H1 (cell line): ENCODE data around the gene SPEM3. TPM values are rescaled to one million over a fixed set of nuclear protein-coding genes. Genes with fewer than 3 reads are reported as not detected.

Experiments
- KDM4A ChIP-seq: IDR thresholded peaks from one replicate; pipeline ENCODE4 v1.7.1; 2012; ENCODE audit warnings: low read depth, mild to moderate bottlenecking, moderate library complexity, low read length, inconsistent platforms; ENCODE audit not compliant: severe bottlenecking
- polyA plus RNA-seq, 7 experiments: library from polyadenylated mRNA; depleted of rRNA in 3 of 7; stranded (reverse) in 5 of 7; unstranded in 2 of 7; fragments of >200 nt in 5 of 7; fragments of 200-250 nt in 2 of 7; gene quantifications; 1 replicate in 5 of 7; 2 replicates in 1 of 7; 4 replicates in 1 of 7; pipeline versions ENCODE4 v1.2.1 to v1.2.3, GENCODE V29; 2011 to 2013; ENCODE audit warnings: missing spikeins in 2 of 7, mixed read lengths in 2 of 7
- total RNA-seq: library from RNA; stranded (reverse); fragmentation: NEBNext Ultra II Directional; extraction: Animal tissue kit (Norgen Biotek cat#: 25700); gene quantifications from 2 replicates; pipeline ENCODE4 v1.2.1, GENCODE V29; 2021
- TF ChIP-seq, protein P1 (sequence below), 3 experiments: IDR thresholded peaks; 1 replicate in 2 of 3; 2 replicates in 1 of 3; pipeline versions ENCODE4 v1.5.1 to v1.6.1; 2011; ENCODE audit warnings: low read length in 3 of 3, mild to moderate bottlenecking in 3 of 3, inconsistent platforms in 2 of 3, low read depth in 1 of 3, moderate library complexity in 1 of 3; ENCODE audit not compliant: insufficient read depth in 1 of 3; ENCODE audit errors: control extremely low read depth in 1 of 3

Gene SPEM3
- total and polyA plus RNA-seq, 2 of the 8 experiments (the other 6 are each of a cell fraction or from before 2014, with no cell fraction given) = 0.02 TPM; not detected in 1

DNA sequence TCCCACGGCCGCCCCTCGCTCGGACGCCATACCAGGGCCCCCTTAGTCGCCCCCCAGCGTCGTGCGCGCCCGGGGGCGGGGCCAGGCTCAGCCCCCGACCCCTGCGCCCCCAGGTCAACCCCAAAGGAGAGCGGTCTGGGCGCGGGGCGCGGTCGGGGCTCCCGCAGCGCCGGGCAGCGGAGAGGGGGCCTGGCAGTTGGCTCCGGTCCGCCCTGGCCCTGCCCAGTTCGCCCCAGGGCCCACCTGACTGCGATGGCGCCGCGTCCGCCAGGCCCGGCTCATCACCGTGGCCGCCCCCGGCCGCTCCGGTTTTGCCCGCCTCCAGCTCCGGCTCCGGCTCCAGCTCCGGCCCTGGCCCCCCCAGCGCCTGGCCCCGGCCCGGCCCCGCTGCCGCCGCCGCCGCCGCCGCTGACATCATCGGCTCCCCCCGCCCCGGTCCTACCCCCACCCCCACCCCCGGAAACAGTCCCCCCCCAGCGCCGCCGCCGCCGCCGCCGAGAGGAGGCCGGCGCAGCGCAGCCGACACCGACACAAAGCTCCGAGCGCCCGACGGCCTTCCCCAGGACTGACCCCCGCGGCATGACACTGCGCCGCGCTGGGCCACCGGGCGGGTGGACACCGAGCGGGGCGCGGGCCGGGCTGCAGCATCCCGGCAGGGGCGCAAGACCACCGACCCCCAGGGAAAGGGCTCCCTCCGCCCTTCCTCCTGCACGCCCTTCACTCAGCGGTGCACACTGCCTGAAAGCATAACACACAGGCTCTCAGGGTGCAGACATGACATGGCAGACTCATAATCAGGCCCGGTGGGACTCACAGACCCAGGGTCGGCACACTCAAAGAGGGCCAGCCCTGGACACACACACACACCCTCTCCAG is 50.8 kb downstream of the SPEM3 start, which contains the start of gene ZBTB4 (continued):
- peak; percentile 60 for TF ChIP-seq KDM4A
- TF ChIP-seq, protein P1, sequence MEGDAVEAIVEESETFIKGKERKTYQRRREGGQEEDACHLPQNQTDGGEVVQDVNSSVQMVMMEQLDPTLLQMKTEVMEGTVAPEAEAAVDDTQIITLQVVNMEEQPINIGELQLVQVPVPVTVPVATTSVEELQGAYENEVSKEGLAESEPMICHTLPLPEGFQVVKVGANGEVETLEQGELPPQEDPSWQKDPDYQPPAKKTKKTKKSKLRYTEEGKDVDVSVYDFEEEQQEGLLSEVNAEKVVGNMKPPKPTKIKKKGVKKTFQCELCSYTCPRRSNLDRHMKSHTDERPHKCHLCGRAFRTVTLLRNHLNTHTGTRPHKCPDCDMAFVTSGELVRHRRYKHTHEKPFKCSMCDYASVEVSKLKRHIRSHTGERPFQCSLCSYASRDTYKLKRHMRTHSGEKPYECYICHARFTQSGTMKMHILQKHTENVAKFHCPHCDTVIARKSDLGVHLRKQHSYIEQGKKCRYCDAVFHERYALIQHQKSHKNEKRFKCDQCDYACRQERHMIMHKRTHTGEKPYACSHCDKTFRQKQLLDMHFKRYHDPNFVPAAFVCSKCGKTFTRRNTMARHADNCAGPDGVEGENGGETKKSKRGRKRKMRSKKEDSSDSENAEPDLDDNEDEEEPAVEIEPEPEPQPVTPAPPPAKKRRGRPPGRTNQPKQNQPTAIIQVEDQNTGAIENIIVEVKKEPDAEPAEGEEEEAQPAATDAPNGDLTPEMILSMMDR (IDR thresholded peaks at IDR 0.05; ENCODE audit: control extremely low read depth in 1 of 3, insufficient read depth in 1 of 3, low read depth in 1 of 3, low read length in 3 of 3) = no peak
- TF ChIP-seq, all 59 proteins: peak for 6
